ACHN (cell line): ENCODE measurements around the gene UBE2J2.

ENCODE experiments used
- DNase-seq: peaks from one replicate; pipeline ENCODE4 v3.0.0-alpha.2; 2015
- in situ Hi-C: cut with HindIII; loops from 2 replicates; pipeline ENCODE4 v1.10.0; 2017; ENCODE audit warnings: low sequenced_read_pairs, low pct_ligation_motif_present, low pct_unique_long_range_greater_than_20kb

Gene UBE2J2

DNA sequence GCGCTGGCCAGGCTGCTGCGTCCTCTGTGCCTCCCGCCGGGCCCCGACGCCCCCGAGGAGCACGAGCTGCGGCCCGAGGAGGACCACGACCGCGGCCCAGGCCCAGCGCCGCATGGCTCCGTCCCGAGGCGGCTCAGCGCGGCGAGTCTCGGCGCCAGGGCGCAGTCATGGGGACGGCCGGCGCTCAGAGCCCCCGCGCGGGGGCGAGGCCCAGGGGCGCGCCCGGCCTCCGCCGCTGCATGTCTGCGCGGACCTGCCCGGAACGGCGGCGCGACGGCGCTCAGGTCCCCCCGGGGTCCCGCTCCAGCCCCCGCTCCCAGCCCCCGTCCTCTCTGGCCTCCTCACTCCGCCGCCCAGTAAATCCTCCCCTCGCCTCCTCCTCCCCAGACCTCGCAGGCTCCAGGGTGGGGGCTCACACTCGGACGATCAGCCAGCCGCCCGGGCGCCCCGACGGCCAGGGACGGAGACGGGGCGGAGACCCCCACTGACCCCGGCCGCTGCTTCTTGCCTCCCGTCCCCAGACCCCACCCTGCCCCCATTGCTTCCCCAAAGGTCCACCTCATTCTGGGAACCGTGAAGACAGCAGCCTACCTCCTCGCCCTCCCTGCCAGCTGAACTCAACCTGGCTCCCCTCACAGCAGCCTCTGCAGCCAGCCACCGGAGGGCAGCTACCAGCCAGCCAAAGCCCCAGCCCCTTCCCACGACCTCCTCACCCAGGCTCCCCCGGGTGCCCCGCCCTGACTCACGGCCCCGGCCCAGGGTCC is 26.9 kb downstream of the UBE2J2 start, which contains the start of gene C1QTNF12:
Gene C1QTNF12 (minus strand): TSS at position 146 of the 764 bp plus-strand sequence. CDS start 32 bp downstream, at position 114.
- no peak for DNase-seq
- in situ Hi-C loops, result no loop called here

DNA sequence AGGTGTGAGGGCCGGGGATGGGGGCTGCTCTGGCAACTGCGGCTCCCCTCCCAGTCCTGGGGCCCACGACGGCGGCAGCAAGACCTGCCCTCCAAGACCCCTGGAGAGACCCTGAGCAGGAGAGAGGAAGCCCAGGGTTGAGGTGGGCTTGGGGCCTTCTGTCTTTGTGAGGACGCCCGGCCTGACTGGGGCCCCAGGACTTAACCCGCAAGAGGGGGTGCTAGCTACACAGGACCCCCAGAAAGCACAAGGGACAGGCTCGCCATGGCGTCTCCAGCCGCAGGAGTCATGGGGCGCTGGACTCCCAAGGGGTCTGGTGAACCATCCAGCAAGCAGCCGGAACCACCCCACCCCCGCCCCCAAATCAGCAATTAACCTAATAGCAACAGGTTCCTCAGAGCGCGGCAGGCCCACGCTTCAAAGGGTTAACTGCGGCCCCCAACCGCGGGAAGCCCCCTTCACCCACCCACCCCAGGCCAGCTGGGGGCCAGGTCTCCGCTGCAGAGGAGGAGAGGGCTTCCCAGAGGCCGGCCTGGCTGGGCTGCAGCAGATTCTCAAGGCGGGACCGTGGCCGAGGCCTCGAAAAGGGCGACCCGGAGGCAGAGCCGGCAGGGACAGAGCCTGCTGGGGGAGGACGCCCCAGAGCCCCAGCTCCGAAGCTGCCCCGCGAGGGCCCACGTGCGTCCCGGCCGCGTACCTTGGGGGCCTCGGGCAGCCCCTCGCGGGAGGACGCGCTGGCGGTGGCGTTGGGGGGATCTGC is 27.7 kb downstream of the UBE2J2 start:
- no peak for DNase-seq
- in situ Hi-C loops, result no loop called here

GRCh38 chr1:1245178-1245816 is 28.4 kb downstream of the UBE2J2 start:
- in situ Hi-C loops, result no loop called here
- DNase-seq, result no peak

GRCh38 chr1:1244192-1244811 is 29.4 kb downstream of the UBE2J2 start:
- DNase-seq, result no peak
- in situ Hi-C loops, result no loop called here

DNA sequence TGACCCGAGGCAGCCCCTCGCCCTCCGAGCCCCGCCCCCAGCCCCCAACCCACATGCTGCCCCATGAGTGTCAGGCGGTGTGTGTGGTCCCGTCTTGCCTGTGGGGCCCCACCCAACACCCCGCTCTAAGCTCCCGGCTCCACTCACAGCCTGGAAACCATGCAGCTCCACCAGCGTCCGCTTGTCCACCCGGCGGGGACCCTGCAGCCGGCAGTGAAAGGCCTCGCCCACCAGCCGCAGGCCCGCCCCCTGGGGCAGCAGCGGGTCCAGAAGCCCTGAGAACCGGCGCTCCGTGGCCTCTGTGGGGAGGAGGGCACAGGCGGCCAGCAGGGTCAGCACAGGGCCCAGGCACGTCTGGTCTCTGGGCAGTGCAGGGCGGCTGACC is 29.9 kb downstream of the UBE2J2 start:
- in situ Hi-C loops, result no loop called here
- DNase-seq, result no peak

DNA sequence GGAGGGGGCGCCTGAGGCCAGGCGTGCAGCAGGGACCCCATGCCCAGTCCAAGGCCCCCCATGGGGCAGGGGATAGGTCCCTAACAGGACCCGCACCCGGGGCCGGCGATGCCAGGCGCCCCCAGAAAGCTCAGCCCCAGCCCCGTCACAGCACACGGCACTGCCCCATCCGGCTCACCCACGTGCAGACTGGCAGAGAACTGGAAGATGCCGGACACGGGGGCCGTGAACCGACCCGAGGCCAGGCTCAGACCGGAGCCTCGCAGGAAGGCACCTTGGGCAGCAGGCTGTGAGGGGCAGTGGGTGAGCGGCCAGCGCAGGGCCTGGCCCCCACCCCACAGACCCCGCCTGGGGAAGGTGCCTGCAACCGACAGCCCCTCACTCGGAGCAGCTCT is 30.4 kb downstream of the UBE2J2 start:
- in situ Hi-C loops, result no loop called here
- DNase-seq, result no peak

DNA sequence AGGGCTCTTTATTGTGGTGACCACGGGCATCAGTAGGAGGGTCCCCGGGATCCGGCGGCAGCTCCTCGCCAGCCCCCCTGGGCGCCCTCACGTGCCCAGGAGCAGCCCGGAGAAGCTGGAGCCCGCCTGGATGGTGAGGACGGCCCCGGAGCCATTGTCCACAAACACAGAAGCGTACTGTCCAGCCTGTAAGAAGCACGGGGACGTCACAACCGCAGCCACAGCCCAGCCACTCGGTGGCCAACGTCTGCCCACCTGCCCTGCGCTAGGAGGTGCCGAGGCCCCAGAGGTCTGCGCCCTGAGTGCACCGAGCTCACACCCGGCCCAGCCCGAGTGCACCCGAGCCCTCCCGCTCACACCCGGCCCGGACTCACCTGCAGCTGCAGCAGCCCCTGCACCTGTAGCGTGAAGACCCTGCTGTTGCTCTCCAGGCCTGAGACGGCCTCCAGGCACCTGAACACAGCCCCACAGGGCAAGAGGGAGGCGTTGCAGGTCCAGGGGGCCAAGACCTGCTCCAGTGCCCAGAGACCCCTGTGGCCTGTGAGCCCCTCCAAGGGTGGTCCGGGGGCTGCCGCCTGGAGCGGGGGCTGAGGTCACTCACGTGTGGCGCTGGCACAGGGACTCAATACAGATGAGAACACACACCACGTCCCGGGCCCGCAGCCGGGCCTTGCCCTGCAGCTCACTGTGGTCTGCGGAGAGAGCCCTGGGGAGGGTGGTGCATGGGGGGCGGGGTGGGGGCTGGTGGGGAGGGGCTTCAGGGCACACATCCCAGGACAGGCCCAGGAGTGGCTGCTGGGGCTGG is 31.0 kb downstream of the UBE2J2 start:
- no peak for DNase-seq

GRCh38 chr1:1241588-1242219 is 31.9 kb downstream of the UBE2J2 start:
- in situ Hi-C loops, result no loop called here
- DNase-seq, result no peak

More for the DNA sequence above, 31.0 kb downstream of the UBE2J2 start:
- in situ Hi-C loops, result no loop called here

- peak; percentile 53 for DNase-seq
- in situ Hi-C loops, result no loop called here
These were observed 32.6 kb downstream of the UBE2J2 start for GRCh38 chr1:1240822-1241587.

- DNase-seq, result no peak
- in situ Hi-C loops, result no loop called here
These were observed 33.3 kb downstream of the UBE2J2 start for GRCh38 chr1:1240348-1240732.

GRCh38 chr1:1239614-1240347 is 33.9 kb downstream of the UBE2J2 start:
- DNase-seq, result no peak
- in situ Hi-C loops, result no loop called here

DNA sequence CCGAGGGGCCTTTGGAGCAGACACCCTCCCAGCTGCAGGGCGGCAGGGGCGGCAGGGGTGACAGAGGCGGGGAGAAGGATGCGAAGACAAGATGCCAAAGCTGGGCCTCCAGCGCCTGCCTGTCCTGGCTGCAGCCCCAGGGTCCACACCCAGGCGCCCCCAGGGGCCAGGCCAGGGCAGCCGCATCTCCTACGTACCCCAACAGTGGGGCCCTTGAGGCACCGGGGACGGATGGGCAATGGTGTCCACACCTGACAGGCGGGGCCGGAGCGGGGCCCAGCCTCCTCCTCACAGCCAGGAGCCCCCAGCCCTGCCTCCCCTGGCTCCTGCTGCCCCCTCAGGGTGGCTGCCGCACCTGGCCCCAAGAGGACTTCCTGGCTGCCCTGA is 34.4 kb downstream of the UBE2J2 start:
- DNase-seq, result no peak
- in situ Hi-C loops, result no loop called here

- in situ Hi-C loops, result no loop called here
- DNase-seq, result no peak
These were observed 34.9 kb downstream of the UBE2J2 start for GRCh38 chr1:1238702-1239178.

GRCh38 chr1:1237874-1238701 is 35.6 kb downstream of the UBE2J2 start:
- no peak for DNase-seq
- in situ Hi-C loops, result no loop called here

GRCh38 chr1:1236945-1237873 is 36.4 kb downstream of the UBE2J2 start:
- no peak for DNase-seq
- in situ Hi-C loops, result no loop called here
